Measurements from ENCODE around the gene KMT2C. TPM values are rescaled to one million over a fixed set of nuclear protein-coding genes. Genes with fewer than 3 reads are reported as not detected.

The KMT2C gene
- total RNA-seq, 1 donor from 2014 or later, result 99.0 TPM

GRCh38 chr7:152131981-152132494 lies 303.8 kb downstream of the KMT2C start:
- H3K36me3 ChIP-seq, result peaks cover 44% of the 10 kb centered on the region

GRCh38 chr7:152130658-152131590 lies 304.9 kb downstream of the KMT2C start:
- Histone ChIP-seq H3K9me3 (no peaks in the 10 kb centered on the region), H3K27me3 (no peaks in the 10 kb centered on the region), H3K36me3 (peaks cover 48% of the 10 kb centered on the region), H3K4me3 (no peak overlapping the region), H3K27ac (no peak overlapping the region), H3K4me1 (no peaks in the 10 kb centered on the region)
- DNase-seq, result no peak
- intact Hi-C loops (cut with DNase I), result no loop called here
- no peak for ATAC-seq
- TF ChIP-seq, protein P1, sequence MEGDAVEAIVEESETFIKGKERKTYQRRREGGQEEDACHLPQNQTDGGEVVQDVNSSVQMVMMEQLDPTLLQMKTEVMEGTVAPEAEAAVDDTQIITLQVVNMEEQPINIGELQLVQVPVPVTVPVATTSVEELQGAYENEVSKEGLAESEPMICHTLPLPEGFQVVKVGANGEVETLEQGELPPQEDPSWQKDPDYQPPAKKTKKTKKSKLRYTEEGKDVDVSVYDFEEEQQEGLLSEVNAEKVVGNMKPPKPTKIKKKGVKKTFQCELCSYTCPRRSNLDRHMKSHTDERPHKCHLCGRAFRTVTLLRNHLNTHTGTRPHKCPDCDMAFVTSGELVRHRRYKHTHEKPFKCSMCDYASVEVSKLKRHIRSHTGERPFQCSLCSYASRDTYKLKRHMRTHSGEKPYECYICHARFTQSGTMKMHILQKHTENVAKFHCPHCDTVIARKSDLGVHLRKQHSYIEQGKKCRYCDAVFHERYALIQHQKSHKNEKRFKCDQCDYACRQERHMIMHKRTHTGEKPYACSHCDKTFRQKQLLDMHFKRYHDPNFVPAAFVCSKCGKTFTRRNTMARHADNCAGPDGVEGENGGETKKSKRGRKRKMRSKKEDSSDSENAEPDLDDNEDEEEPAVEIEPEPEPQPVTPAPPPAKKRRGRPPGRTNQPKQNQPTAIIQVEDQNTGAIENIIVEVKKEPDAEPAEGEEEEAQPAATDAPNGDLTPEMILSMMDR (IDR thresholded peaks at IDR 0.05), result no peak

More at GRCh38 chr7:152131981-152132494, 303.8 kb downstream of the KMT2C start:
- no peak overlapping the region for H3K27ac ChIP-seq
- intact Hi-C loops (cut with DNase I), result no loop called here
- no peaks in the 10 kb centered on the region for H3K4me1 ChIP-seq
- DNase-seq (no peak), ATAC-seq (no peak)
- H3K4me3 ChIP-seq, result no peak overlapping the region
- H3K27me3 ChIP-seq, result no peaks in the 10 kb centered on the region
- no peaks in the 10 kb centered on the region for H3K9me3 ChIP-seq
- TF ChIP-seq, protein P1 (IDR thresholded peaks at IDR 0.05), result no peak

DNA sequence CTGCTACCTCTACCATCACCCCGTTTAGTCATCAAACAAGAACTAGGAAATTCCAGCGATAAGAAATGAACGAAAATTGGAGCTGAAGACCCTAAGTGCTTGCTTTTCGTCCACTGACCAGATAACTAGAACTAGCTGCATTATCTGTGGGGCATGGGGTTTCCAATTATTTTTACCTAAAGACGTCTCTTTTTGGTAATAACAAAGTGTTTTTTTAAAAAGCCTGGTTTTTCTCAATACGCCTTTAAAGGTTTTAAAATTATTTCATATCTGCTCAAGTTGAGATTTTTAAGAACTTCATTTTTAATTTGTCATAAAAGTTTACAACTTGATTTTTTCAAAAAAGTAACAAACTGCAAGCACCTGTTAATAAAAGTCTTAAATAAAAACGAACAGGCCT lies 306.1 kb downstream of the KMT2C start:
- TF ChIP-seq, protein P1 (IDR thresholded peaks at IDR 0.05), result no peak
- H3K27me3 ChIP-seq, result no peaks in the 10 kb centered on the region
- ATAC-seq (no peak), DNase-seq (no peak)
- intact Hi-C loops (cut with DNase I), result no loop called here
- H3K4me1 ChIP-seq, result no peaks in the 10 kb centered on the region
- H3K9me3 ChIP-seq, result no peaks in the 10 kb centered on the region
- H3K27ac ChIP-seq, result no peak overlapping the region
- peaks cover 59% of the 10 kb centered on the region for H3K36me3 ChIP-seq
- no peak overlapping the region for H3K4me3 ChIP-seq

DNA sequence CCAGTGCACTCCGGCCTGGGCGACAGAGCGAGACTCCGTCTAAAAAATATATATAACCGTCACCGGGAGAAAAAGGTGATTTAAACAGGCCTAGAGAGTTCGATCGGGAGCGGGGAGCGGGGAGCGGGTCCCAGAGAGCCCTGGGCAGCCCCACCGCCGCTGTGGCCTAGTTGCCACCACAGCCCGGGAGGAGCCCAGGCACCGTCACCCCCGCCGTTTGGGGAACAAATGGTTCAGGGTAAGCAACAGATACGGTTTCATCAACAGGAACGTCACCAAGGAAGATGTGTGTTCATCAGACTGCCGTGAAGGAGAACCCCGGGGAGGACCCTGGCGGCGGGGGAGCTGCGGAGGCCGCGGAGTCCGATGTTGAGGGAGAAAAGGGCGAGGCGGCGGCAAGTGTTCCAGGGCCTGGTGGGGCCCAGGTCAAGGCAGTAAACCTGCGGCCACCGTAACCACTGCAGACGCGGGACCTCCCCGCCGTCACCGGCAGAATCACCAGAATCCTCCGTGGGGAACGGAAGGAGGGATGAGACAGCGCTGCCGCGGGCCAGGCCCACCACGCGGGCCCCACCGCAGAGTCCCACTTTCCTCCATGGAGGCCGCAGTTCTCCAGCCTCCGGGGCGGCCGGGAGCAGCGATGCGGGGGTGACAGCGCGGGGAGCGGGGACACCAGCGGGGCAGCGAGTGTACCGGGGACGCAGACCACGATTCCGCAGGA lies 306.9 kb downstream of the KMT2C start:
- TF ChIP-seq, protein P1 (IDR thresholded peaks at IDR 0.05), result no peak
- ATAC-seq, result no peak
- H3K27me3 ChIP-seq, result no peaks in the 10 kb centered on the region
- no peak for DNase-seq
- H3K27ac ChIP-seq, result no peak overlapping the region
- H3K9me3 ChIP-seq, result no peaks in the 10 kb centered on the region
- intact Hi-C loops (cut with DNase I), result no loop called here
- H3K4me1 ChIP-seq, result no peaks in the 10 kb centered on the region
- peaks cover 67% of the 10 kb centered on the region for H3K36me3 ChIP-seq
- H3K4me3 ChIP-seq, result no peak overlapping the region

DNA sequence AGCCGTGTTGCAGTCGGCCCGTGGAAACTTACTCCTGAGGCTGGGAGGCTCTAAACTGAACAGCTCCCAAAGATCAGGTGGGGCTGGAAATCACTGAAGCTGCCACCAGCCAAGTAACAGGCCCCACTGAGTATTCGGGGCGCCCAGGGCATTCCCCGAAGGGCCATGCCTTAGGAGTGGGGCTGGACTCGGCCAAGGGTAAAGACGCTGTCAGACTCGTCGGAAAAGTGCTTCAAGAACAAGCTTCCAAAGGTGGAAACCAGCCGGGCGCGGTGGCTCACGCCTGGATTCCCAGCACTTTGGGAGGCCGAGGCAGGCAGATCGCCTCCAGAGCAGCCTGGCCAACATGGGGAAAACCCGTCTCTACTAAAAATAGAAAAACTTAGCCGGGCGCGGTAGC lies 307.6 kb downstream of the KMT2C start:
- no peak for DNase-seq
- ATAC-seq, result no peak
- intact Hi-C loops (cut with DNase I), result no loop called here

More for the DNA sequence above, 307.6 kb downstream of the KMT2C start:
- Histone ChIP-seq H3K36me3 (peaks cover 73% of the 10 kb centered on the region), H3K27me3 (no peaks in the 10 kb centered on the region), H3K4me1 (no peaks in the 10 kb centered on the region), H3K27ac (no peak overlapping the region), H3K9me3 (no peaks in the 10 kb centered on the region), H3K4me3 (no peak overlapping the region)
- TF ChIP-seq, protein P1 (IDR thresholded peaks at IDR 0.05), result no peak
